Gastroesophageal sphincter (tissue), 4 donors: ENCODE results near the gene HNRNPA3. TPM values are rescaled to one million over a fixed set of nuclear protein-coding genes. Genes with fewer than 3 reads are reported as not detected.
A peak's percentile ranks its signal among the peaks of the same experiment; 100 is the strongest.

Source experiments
- ATAC-seq: fragments of 150-250 bp; one replicate; pipeline ENCODE4 v1.9.1; 2016; ENCODE audit warnings: mild to moderate bottlenecking, moderate library complexity
- H3K27ac ChIP-seq, 4 donors: fragments of 200-600 bp; sonication (generic) in 3 of 4; 1 replicate in 3 of 4; 2 replicates in 1 of 4; pipeline ENCODE4 v1.5.1; 2016 to 2019
- H3K27me3 ChIP-seq: fragments of 200-600 bp; sonication (generic); one replicate; pipeline ENCODE4 v1.5.1; 2019
- H3K36me3 ChIP-seq, 2 donors: fragments of 200-600 bp; sonication (generic); one replicate each; pipeline ENCODE4 v1.5.1; 2019; ENCODE audit warnings: control low read depth in 1 of 2
- H3K4me1 ChIP-seq, 3 donors: fragments of 200-600 bp; sonication (generic); 1 replicate in 2 of 3; 2 replicates in 1 of 3; pipeline ENCODE4 v1.5.1; 2016 to 2019; ENCODE audit warnings: control low read depth in 2 of 3
- H3K4me3 ChIP-seq, 2 donors: fragments of 200-600 bp; sonication (generic); one replicate each; pipeline ENCODE4 v1.5.1; 2019; ENCODE audit warnings: mild to moderate bottlenecking in 1 of 2, moderate library complexity in 1 of 2
- H3K9me3 ChIP-seq, 3 donors: fragments of 200-600 bp; sonication (generic); one replicate each; pipeline ENCODE4 v1.5.1; 2017 to 2019; ENCODE audit warnings: control low read depth in 2 of 3
- CTCF ChIP-seq, 4 experiments: fragments of 200-600 bp in 2 of 4; fragments of 450-650 bp in 2 of 4; sonication (generic) in 1 of 4; IDR thresholded peaks; one replicate each; pipeline ENCODE4 v1.5.1; 2017 to 2019; ENCODE audit warnings: antibody characterized with exemption in 4 of 4, mild to moderate bottlenecking in 2 of 4, moderate library complexity in 2 of 4
- EP300 ChIP-seq: sonication (generic); formaldehyde crosslinking; IDR thresholded peaks from one replicate; pipeline ENCODE4 v1.6.1; 2017; ENCODE audit warnings: antibody characterized with exemption, mild to moderate bottlenecking
- POLR2A ChIP-seq, 2 donors: fragments of 450-650 bp; IDR thresholded peaks; one replicate each; pipeline ENCODE4 v1.6.1; 2017; ENCODE audit warnings: antibody characterized with exemption in 2 of 2, mild to moderate bottlenecking in 2 of 2, moderate library complexity in 1 of 2
- POLR2AphosphoS5 ChIP-seq: sonication (generic); formaldehyde crosslinking; IDR thresholded peaks from one replicate; pipeline ENCODE4 v1.6.1; 2017; ENCODE audit warnings: antibody characterized with exemption
- WGBS, 2 donors: methylation state at CpG; one replicate each; pipeline ENCODE4 v1.1.5; 2018; ENCODE audit warnings: low coverage in 1 of 2; 5-methylcytosine and 5-hydroxymethylcytosine counted together
- total RNA-seq, 4 donors: library from RNA; depleted of rRNA; stranded (reverse); fragments of >200 nt; gene quantifications; one replicate each; pipeline ENCODE4 v1.1.0, GENCODE V29; 2016

Gene HNRNPA3
- total RNA-seq, 4 donors from 2014 or later: 58.4 to 87.8 (median 73.1) TPM

- 67 to 86% methylated on average over 2 of the region's 2 CpGs for WGBS, 2 donors
- H3K36me3 ChIP-seq: no peaks in the 10 kb centered on the region
- H3K4me3 ChIP-seq: no peak overlapping the region
- peaks cover 17 to 100% (median 69%) of the 10 kb centered on the region in 3 donors for H3K4me1 ChIP-seq
- H3K9me3 ChIP-seq: no peaks in the 10 kb centered on the region
- TF ChIP-seq EP300 (no peak), CTCF (IDR thresholded peaks at IDR 0.05) (no peak)
- no peaks in the 10 kb centered on the region for H3K27me3 ChIP-seq
- ATAC-seq: no peak
- no peak overlapping the region for H3K27ac ChIP-seq
Measured at GRCh38 chr2:177256026-177256425, 43.4 kb downstream of the HNRNPA3 start.

DNA sequence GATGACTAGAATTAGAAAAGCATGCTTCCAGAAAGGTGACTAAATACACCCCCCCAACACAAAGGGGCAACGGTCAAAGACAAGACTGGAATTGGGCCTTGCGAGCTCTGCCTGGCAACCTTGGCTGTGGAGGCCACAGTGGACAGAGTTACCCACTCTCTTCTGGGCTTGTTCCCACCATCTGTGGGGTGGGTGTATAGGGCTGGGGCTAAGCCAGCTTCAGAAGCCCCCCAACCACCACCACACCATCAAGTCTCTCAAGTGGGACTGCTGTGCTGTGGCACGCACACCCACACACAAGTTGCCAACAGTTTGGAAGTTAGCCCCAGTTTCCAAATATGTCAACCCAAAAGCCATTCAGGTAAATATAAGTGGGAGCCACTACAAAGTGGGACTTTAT is 44.1 kb downstream of the HNRNPA3 start:
- H3K4me1 ChIP-seq: peaks cover 17 to 100% (median 67%) of the 10 kb centered on the region in 3 donors
- peak overlapping the region in 3 of 4 donors; percentile 9 to 23 (median 12) for H3K27ac ChIP-seq
- no peaks in the 10 kb centered on the region for H3K27me3 ChIP-seq
- H3K36me3 ChIP-seq: no peaks in the 10 kb centered on the region
- TF ChIP-seq POLR2A (IDR thresholded peaks at IDR 0.05) (no peak), CTCF (IDR thresholded peaks at IDR 0.05) (no peak), EP300 (no peak), POLR2AphosphoS5 (no peak)
- no peak overlapping the region for H3K4me3 ChIP-seq
- no peak for ATAC-seq
- H3K9me3 ChIP-seq: no peaks in the 10 kb centered on the region
- WGBS, 2 donors: 70 to 86% methylated on average over 2 to 3 of the region's 3 CpGs

DNA sequence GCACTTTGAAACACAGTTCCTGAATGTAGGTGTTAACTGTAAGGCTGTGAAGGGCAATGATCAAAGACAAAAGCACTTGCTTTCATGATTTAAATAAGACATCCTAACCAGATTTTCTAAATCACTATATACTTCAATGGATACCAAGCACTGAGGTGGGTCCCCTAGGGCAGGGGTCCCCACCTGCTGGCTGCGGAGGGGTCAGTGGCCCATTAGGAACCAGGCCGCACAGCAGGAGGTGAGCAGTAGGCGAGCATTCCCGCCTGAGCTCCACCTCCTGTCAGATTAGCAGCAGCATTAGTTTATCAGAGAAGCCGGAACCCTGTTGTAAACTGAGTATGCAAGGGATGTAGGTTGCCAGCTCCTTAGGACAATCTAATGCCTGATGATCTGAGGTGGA is 44.9 kb downstream of the HNRNPA3 start:
- ATAC-seq: no peak
- no peak for TF ChIP-seq CTCF (IDR thresholded peaks at IDR 0.05)
- TF ChIP-seq EP300: no peak
- no peak for TF ChIP-seq POLR2A (IDR thresholded peaks at IDR 0.05)
- no peak for TF ChIP-seq POLR2AphosphoS5
- no peaks in the 10 kb centered on the region for H3K9me3 ChIP-seq
- H3K4me3 ChIP-seq: no peak overlapping the region
- H3K27me3 ChIP-seq: no peaks in the 10 kb centered on the region
- H3K4me1 ChIP-seq: peaks cover 13 to 98% (median 59%) of the 10 kb centered on the region in 3 donors
- H3K36me3 ChIP-seq: no peaks in the 10 kb centered on the region
- WGBS, 2 donors: no CpG with 5 or more reads among the region's 5 CpGs
- peak overlapping the region in 2 of 4 donors; percentile 9 to 23 for H3K27ac ChIP-seq

GRCh38 chr2:177258059-177258458 is 45.5 kb downstream of the HNRNPA3 start:
- Histone ChIP-seq H3K9me3 (no peaks in the 10 kb centered on the region), H3K36me3 (no peaks in the 10 kb centered on the region), H3K4me3 (no peak overlapping the region), H3K27me3 (no peaks in the 10 kb centered on the region), H3K4me1 (peaks cover 10 to 92% (median 53%) of the 10 kb centered on the region in 3 donors), H3K27ac (no peak overlapping the region)
- ATAC-seq: no peak
- TF ChIP-seq EP300 (no peak), POLR2A (IDR thresholded peaks at IDR 0.05) (no peak), POLR2AphosphoS5 (no peak), CTCF (IDR thresholded peaks at IDR 0.05) (no peak)
- 86 to 94% methylated on average over 2 of the region's 2 CpGs for WGBS, 2 donors

DNA sequence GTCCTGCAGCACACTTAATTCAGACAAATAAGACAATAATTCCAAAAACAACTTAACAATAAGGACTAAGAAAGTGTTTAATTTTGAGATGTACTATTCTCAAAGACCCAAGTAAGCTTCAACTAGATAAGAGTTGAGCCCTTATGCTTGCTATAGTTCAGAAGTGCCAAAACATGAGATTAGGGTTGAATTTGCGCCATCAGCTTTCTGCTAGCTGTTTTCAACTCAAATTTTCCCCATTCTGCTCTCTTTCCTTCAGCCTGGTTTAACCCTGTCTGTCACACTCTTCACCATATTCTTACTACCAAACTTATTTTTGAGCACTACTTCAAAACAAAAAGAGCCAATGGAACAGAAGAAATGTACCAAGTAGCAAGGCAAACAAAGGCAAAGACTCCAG is 47.8 kb downstream of the HNRNPA3 start:
- peak overlapping the region in 1 of 2 donors; percentile 100 for H3K4me3 ChIP-seq
- no peaks in the 10 kb centered on the region for H3K36me3 ChIP-seq
- no peaks in the 10 kb centered on the region for H3K27me3 ChIP-seq
- ATAC-seq: no peak
- peaks cover 0 to 69% (median 37%) of the 10 kb centered on the region in 3 donors for H3K4me1 ChIP-seq
- H3K27ac ChIP-seq: peak overlapping the region in 3 of 4 donors; percentile 31 to 100 (median 100)
- H3K9me3 ChIP-seq: no peaks in the 10 kb centered on the region
- WGBS, 2 donors: 40% methylated on average over 1 of the region's 1 CpG; no CpG with 5 or more reads in 1 of the 2 donors
- no peak for TF ChIP-seq POLR2AphosphoS5
- no peak for TF ChIP-seq POLR2A (IDR thresholded peaks at IDR 0.05)
- no peak for TF ChIP-seq CTCF (IDR thresholded peaks at IDR 0.05)
- no peak for TF ChIP-seq EP300
